GM19328 (cell line): ENCODE measurements around the gene GOLGA6D.
A peak's percentile ranks its signal among the peaks of the same experiment; 100 is the strongest.
"Not testable (repeated sequence)": the region's sequence is repeated elsewhere in the genome, so short reads cannot be mapped to it uniquely, and the experiment has no call there.

ENCODE experiments used
- ATAC-seq: cut with Tn5 transposase; IDR thresholded peaks from one replicate; pipeline ENCODE4 v1.9.1; 2021; ENCODE audit warnings: mild to moderate bottlenecking, moderate library complexity; ENCODE audit not compliant: unreplicated experiment

GOLGA6D gene

DNA sequence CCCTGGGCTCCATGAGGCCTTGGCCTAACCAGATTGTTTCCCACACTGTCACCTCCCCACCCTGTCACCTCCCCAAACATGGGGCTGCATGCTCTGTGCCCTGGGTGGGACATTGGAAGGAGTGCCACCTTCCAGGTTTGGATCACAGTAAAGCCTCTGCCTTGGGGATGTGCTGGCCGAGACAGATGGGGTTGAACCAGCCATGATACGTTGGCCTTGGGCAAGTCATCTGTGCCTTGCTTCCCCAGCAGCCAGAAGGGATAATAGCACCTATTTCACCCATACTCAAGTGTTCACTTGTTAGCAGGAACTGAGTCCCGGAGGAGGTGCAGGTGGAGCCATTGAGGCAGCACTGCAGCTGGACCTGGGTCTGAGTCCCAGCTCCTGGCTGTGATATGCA, 7.0 kb upstream of the GOLGA6D start:
- not testable (repeated sequence) for ATAC-seq

DNA sequence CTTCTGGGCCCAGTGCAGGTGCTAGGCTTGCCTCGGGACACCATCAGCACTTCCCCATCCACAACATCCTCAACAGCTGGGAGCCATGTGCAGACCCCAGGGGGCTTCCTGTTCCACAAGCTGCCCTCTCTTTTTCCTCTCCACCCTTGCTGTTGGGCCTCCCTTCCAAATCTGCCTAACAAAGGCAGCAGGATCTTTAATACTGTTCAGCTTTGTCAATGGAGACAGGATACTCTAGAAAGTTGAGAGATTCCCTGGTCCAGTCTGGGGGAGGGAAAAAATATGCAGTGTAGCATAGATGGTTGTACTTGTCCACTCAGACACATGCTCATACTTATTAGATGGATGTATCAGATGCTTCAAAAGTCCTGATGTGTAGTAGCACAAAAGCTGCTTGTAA, 4.1 kb upstream of the GOLGA6D start:
- ATAC-seq: not testable (repeated sequence)

DNA sequence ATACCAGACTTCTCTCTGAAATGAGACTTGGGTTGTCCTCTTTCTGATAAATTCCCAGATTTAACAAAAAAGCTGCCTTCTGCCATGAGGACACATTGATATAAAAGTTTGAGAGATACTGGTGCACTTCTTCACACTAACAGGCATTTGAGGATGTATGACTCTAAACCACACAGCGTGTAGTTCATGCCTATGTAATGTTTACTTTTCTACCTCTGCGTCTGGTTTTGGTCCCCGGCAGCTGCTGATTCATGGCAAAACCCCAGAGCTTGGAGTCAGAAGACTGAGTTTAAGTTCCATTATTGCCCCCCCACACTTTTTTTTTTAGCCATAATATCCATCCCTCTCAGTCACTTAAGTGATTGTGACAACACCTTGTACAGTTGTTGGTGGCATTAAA, 1.5 kb downstream of the GOLGA6D start:
- not testable (repeated sequence) for ATAC-seq

DNA sequence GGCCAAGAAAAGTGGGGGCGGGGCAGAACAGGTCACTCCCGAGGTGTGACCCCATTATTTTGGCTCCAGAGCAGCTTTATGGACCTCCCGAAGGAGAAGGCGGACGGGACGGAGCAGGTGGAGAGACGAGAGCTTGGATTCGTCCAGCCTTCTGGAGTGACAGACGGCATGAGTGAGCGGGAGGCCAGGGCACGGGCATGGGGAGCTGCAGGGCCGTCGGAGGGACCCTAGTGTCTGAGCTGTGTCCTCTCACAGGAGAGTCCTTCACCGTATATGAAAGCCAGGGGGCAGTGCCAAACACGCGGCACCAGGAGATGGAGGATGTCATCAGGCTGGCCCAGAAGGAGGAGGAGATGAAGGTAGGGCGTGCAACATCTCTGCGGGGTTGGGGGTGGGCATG, 11.0 kb downstream of the GOLGA6D start:
- ATAC-seq: not testable (repeated sequence)

GRCh38 chr15:75298541-75299310, 16.1 kb downstream of the GOLGA6D start:
- peak; percentile 51 for ATAC-seq

- ATAC-seq: peak; percentile 58
These were observed 16.7 kb downstream of the GOLGA6D start for GRCh38 chr15:75299311-75299688.

DNA sequence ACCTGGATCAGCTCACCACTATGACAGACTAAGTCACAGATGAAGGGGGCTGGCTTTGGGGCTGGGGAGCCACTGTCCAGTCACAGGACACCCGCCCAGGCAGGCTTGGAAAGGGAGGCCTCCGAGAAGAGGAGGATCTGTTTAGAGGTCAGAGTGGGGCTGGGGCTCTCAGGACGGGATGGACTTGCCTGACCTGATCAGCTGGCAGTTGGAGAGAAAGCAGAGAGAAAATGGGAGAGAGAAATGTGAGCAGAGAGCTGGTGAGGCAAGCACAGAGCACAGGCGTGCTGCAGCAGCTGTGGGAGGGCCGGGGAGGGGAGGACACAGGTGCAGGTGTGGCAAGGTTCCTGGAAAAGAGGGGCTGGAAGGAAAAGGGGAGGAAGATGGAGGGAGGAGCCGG, 17.4 kb downstream of the GOLGA6D start:
- not testable (repeated sequence) for ATAC-seq

DNA sequence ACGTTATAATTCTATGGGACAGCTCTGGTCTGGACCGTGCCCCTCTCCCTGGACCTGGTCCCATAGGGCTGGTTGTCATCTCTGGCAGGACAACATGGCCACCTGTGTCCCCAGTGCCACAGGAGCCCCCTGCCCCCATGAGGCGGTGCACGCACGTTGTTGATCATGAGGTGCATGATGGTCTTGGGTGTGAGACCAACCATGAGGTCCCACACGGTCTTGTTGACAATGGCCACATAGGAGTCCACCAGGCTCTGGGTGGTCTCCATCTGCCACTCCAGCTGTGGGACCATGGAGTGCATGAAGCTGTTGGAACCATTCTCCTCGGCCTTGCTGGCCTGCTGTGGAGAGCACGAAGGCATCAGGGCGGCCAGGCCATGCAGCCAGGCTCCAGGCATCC, 19.7 kb downstream of the GOLGA6D start:
- no peak for ATAC-seq

- not testable (repeated sequence) for ATAC-seq
These were observed 20.1 kb downstream of the GOLGA6D start for GRCh38 chr15:75302753-75303152.

DNA sequence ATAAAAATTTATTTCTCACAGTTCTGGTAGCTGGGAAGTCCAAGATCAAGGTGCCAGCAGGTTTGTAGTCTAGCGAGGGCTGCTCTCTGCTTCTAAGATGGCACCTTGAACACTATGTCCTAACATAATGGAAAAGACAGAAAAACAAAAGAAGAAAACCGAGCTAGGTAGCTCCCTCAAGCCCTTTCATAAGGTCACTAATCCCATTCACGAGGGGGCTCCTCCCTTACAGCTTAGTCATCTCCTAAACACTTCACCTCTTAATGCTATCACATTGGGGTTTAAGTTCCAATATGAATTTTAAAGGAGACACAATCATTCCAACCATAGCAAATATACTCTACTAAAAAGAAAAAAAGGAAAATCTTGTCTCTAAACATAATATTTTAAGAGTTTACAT, 23.6 kb downstream of the GOLGA6D start:
- ATAC-seq: no peak

DNA sequence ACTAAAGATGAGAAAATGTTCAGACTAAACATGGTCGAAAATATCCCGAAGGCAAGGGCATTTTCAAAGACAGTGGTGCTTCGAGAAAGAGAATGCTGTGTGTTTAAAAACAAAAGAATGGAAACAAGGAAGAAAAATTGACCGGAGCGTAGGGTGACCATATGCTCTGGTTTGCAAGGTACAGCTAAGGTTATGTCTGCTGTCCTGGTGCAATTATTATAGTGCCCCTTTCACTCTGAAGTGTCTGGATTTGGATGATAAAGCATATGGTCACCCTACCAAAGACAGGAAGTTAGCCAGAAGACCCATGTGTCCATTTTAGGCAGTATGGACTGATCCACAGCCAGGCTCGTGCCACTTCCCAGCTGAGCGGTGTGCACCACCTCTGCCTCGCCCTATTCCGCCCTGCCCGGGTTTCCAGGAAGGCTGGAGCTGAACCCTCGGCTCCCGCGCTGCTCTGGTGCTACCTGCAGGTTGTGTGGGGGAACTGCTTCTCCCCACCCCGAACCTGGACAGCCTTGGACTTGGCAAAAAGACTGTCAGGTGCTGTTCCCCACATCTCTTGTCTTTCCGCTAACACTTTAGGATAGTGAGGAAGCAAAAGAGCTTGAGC, 25.2 kb downstream of the GOLGA6D start:
- ATAC-seq: no peak

- no peak for ATAC-seq
These were observed 27.1 kb downstream of the GOLGA6D start for GRCh38 chr15:75309711-75310110.

DNA sequence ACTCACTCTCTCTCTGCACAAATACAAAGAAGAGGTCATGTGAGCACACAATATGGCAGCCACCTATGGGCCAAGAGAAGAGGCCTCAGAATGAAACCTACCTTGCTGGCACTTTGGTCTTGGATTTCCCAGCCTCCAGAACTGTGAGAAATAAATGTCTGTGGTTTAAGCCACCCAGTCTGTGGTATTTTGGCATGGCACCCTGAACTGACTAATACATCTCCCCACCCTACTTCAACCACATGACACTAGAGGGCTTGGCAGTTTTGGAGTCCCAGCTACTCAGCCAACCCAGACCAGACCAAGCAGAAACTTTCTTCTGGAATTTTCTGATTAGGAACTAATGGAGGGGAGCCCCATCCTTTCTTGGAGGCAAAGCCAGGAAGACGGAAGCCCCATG, 29.9 kb downstream of the GOLGA6D start:
- not testable (repeated sequence) for ATAC-seq

GRCh38 chr15:75313116-75313845, 30.6 kb downstream of the GOLGA6D start:
- no peak for ATAC-seq

- no peak for ATAC-seq
These were observed 32.1 kb downstream of the GOLGA6D start for GRCh38 chr15:75314552-75315290.

- ATAC-seq: not testable (repeated sequence)
These were observed 36.7 kb downstream of the GOLGA6D start for GRCh38 chr15:75319231-75319897.

DNA sequence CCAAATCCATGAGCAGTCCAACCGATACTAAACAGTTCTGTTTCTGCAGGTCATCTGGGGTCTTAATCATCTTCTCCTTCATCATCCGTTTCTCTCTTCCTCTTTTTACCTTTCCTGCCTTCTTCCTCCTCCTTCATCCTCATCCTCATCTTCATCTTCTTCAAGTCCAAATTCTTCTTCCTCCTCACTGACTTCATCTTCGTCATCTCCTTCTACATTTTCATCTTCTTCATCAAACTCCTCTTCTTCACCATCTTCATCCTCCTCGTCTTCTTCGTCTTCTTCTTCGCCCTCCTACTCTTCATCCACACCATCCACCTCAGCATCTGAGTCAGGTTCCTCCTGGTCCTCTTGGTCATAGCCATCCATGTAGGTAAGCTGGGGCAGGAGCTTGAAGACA, 39.1 kb downstream of the GOLGA6D start:
- no peak for ATAC-seq

DNA sequence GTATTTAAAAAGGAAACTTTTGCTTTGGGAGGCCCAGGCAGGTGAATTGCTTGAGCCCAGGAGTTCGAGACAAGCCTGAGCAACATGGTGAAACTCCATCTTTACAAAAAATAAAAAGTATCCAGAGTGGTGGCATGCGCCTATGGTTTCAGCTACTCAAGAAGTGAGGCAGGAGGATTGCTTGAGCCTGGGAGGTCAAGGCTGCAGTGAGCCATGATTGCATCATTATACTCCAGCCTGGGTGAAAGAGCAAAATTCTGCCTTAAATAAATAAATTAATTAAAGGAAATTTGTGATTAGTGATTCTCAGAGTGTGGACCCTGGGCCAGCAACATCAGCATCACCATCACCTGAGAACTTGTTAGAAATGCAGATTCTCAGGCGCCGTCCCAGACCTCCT, 43.3 kb downstream of the GOLGA6D start:
- ATAC-seq: no peak

GRCh38 chr15:75327005-75327404, 44.4 kb downstream of the GOLGA6D start:
- ATAC-seq: no peak

DNA sequence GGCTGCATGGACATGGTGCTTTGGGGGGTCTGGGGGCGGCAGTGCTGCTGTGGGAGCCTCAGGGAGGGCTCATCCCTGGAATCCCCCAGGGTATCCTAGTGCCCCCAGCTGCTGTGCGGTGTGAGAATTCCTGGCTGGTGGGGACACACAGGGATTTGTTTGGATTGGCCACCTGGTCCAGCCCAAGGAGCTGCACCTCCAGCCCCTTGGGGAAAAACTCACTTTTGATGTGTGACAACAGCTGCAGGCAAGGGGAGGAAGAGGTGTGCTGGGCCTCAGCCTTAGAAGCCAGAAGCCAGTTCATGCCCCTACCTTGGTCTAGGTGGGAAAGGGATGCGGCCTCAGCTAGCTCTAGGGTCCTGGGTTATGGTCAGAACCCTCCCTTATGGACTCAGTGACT, 44.9 kb downstream of the GOLGA6D start:
- ATAC-seq: no peak
